ENCODE measurements around the gene CCDC6.

GRCh38 chr10:59851864-59852263, 54.5 kb downstream of the CCDC6 start:
- no peak for TF ChIP-seq POLR2AphosphoS5 (IDR thresholded peaks at IDR 0.05)
- TF ChIP-seq CTCF (IDR thresholded peaks at IDR 0.05; ENCODE audit: poor library complexity, severe bottlenecking), result no peak
- no peak for TF ChIP-seq EP300 (conservative IDR thresholded peaks at IDR 0.05; ENCODE audit: poor library complexity, severe bottlenecking)
- TF ChIP-seq REST (IDR thresholded peaks at IDR 0.05; ENCODE audit: borderline replicate concordance), result no peak
- no peak for TF ChIP-seq EZH2 (IDR thresholded peaks at IDR 0.05; ENCODE audit: borderline replicate concordance, insufficient read depth, low read length, poor library complexity, severe bottlenecking)
- no peak for TF ChIP-seq TAF1 (IDR thresholded peaks at IDR 0.05; ENCODE audit: low read depth)

All from neural cell (in vitro differentiated cells).